GM12878 (cell line): Measurements from ENCODE around the gene ADAMTSL3. TPM values are rescaled to one million over a fixed set of nuclear protein-coding genes. Genes with fewer than 3 reads are reported as not detected.

ENCODE experiments used
- ATAC-seq: fragments of 200-7000 bp; cut with Tn5 transposase; 3 replicates; pipeline ENCODE4 v1.9.1; 2020; ENCODE audit warnings: mild to moderate bottlenecking, moderate library complexity
- BruUV-seq: library from RNA; stranded (reverse); fragments of 400-500 nt; replicated peaks from 2 replicates; lab custom pipeline; 2021; lab: Mats Ljungman, UMichigan
- CTCF ChIA-PET: fragments of 300-600 bp; sonication (Branson Sonifier 250); formaldehyde crosslinking; extraction: SDS; loops from one replicate; lab custom pipeline; 2021; ENCODE audit warnings: inconsistent platforms; lab: Yijun Ruan, JAX
- POLR2A ChIA-PET: fragments of 350-600 bp; formaldehyde crosslinking; extraction: SDS; loops from one replicate; lab custom pipeline; 2021; ENCODE audit warnings: inconsistent platforms; lab: Charles Lee
- RAD21 ChIA-PET: fragments of 300-600 bp; sonication (Branson Sonifier 250); formaldehyde crosslinking; loops from one replicate; lab custom pipeline; 2023; ENCODE audit warnings: antibody characterized with exemption; ENCODE audit not compliant: unreplicated experiment; lab: Charles Lee
- SMC1A ChIA-PET: fragments of 300-600 bp; sonication (Branson Sonifier 250); formaldehyde crosslinking; loops from one replicate; lab custom pipeline; 2023; ENCODE audit not compliant: unreplicated experiment, uncharacterized antibody; lab: Charles Lee
- DNase-seq: peaks from one replicate; pipeline ENCODE4 v3.0.0-alpha.2; 2011; ENCODE audit warnings: low read depth, low spot score
- FAIRE-seq: peaks from 3 replicates; lab custom pipeline; 2011; peaks lifted over from hg19 to GRCh38; lab: Jason Lieb, UNC
- H2AFZ ChIP-seq: 2 replicates; pipeline ENCODE4 v1.6.0; 2011; ENCODE audit warnings: low read depth, low read length, control low read depth; ENCODE audit not compliant: control insufficient read depth
- H3K27ac ChIP-seq: 2 replicates; pipeline ENCODE4 v1.5.1; 2011; ENCODE audit warnings: control low read depth; ENCODE audit not compliant: control insufficient read depth, insufficient read depth
- H3K27me3 ChIP-seq, 2 experiments: replicated peaks in 1 of 2; 2 replicates each; pipeline versions ENCODE4 v1.6.0 to v1.6.1; 2011; ENCODE audit warnings: low read length in 1 of 2; ENCODE audit not compliant: control insufficient read depth in 2 of 2, insufficient read depth in 2 of 2
- H3K36me3 ChIP-seq, 2 experiments: 2 replicates each; pipeline ENCODE4 v1.5.1; 2011; ENCODE audit warnings: low read length in 1 of 2; ENCODE audit not compliant: control insufficient read depth in 2 of 2, insufficient read depth in 2 of 2
- H3K4me1 ChIP-seq: 2 replicates; pipeline ENCODE4 v1.6.1; 2011; ENCODE audit warnings: mild to moderate bottlenecking, low read length, moderate library complexity, mixed read lengths; ENCODE audit not compliant: control insufficient read depth, insufficient read depth
- H3K4me2 ChIP-seq: 2 replicates; pipeline ENCODE4 v1.6.0; 2011; ENCODE audit warnings: control low read depth; ENCODE audit not compliant: control insufficient read depth, insufficient read depth
- H3K4me3 ChIP-seq: fragments of 200-600 bp; sonication (generic); 2 replicates; pipeline ENCODE4 v1.5.1; 2016
- H3K79me2 ChIP-seq: 2 replicates; pipeline ENCODE4 v1.6.0; 2011; ENCODE audit warnings: low read length; ENCODE audit not compliant: control insufficient read depth, insufficient read depth
- H3K9ac ChIP-seq: 2 replicates; pipeline ENCODE4 v1.8.0; 2011; ENCODE audit warnings: low read length, control low read depth, mixed read lengths; ENCODE audit not compliant: control insufficient read depth, insufficient read depth
- H3K9me3 ChIP-seq: replicated peaks from 3 replicates; pipeline ENCODE4 v1.5.1; 2011; ENCODE audit warnings: mild to moderate bottlenecking, low read length; ENCODE audit not compliant: control insufficient read depth, insufficient read depth
- H4K20me1 ChIP-seq: 2 replicates; pipeline ENCODE4 v1.6.0; 2011; ENCODE audit not compliant: control insufficient read depth, insufficient read depth
- BCL11A ChIP-seq: IDR thresholded peaks from 2 replicates; pipeline ENCODE4 v1.6.1; 2011; ENCODE audit warnings: low read depth, low read length
- CBFB ChIP-seq: IDR thresholded peaks from 2 replicates; pipeline ENCODE4 v1.6.1; 2016; ENCODE audit warnings: antibody characterized with exemption, low read depth
- SMAD5 ChIP-seq: IDR thresholded peaks from 2 replicates; pipeline ENCODE4 v1.6.1; 2016; ENCODE audit warnings: antibody characterized with exemption, low read depth
- YBX1 ChIP-seq: fragments of 450-650 bp; IDR thresholded peaks from 2 replicates; pipeline ENCODE4 v1.6.1; 2016; ENCODE audit warnings: antibody characterized with exemption
- ZBED1 ChIP-seq: IDR thresholded peaks from 2 replicates; pipeline ENCODE4 v1.6.1; 2016; ENCODE audit warnings: borderline replicate concordance
- ZNF274 ChIP-seq: IDR thresholded peaks from one replicate; pipeline ENCODE4 v1.8.0; 2011; ENCODE audit not compliant: insufficient read length, insufficient read depth
- ZNF622 ChIP-seq: fragments of 450-650 bp; IDR thresholded peaks from 2 replicates; pipeline ENCODE4 v1.6.1; 2017; ENCODE audit warnings: mild to moderate bottlenecking, inconsistent platforms
- WGBS: methylation state at CpG from one replicate; pipeline ENCODE4 v1.1.6; 2016; ENCODE audit warnings: low lambda C conversion rate; ENCODE audit not compliant: insufficient replicate concordance, insufficient coverage; ENCODE audit errors: missing lambda C conversion rate; 5-methylcytosine and 5-hydroxymethylcytosine counted together
- in situ Hi-C: fragments of 300-500 bp; cut with MboI; formaldehyde crosslinking; loops from 9 replicates; pipeline ENCODE4 v1.14.3; 2018; ENCODE audit warnings: mixed read lengths
- intact Hi-C: fragments of 100-400 bp; cut with micrococcal nuclease; formaldehyde crosslinking; loops from one replicate; pipeline ENCODE4 v1.14.2; 2022; ENCODE audit not compliant: unreplicated experiment
- polyA plus RNA-seq, 11 experiments: library from polyadenylated mRNA; depleted of rRNA in 4 of 11; unstranded in 6 of 11; stranded (reverse) in 5 of 11; fragments of >200 nt; fragmentation: Nextera tagmentation in 4 of 11; fragmentation: Illumina TruSeq in 1 of 11; extraction: Ambion mirVana in 4 of 11; extraction: Trizol in 1 of 11; gene quantifications; 1 replicate in 1 of 11; 2 replicates in 10 of 11; pipeline versions ENCODE4 v1.2.1 to v1.2.3, GENCODE V29; 2011 to 2016; ENCODE audit warnings: inconsistent platforms in 2 of 11, missing spikeins in 2 of 11, low read depth in 1 of 11
- total RNA-seq, 4 experiments: library from RNA; depleted of rRNA in 3 of 4; stranded (reverse); fragments of >200 nt in 3 of 4; fragmentation: Illumina TruSeq in 1 of 4; extraction: Trizol in 1 of 4; gene quantifications; 2 replicates each; pipeline versions ENCODE4 v1.2.1 to v1.2.3, GENCODE V29; 2013 to 2021
- TF ChIP-seq, protein P1 (sequence below): IDR thresholded peaks from 2 replicates; pipeline ENCODE4 v1.6.1; 2011; ENCODE audit warnings: mild to moderate bottlenecking, low read depth, low read length, moderate library complexity; ENCODE audit not compliant: insufficient replicate concordance
- TF ChIP-seq, protein P2 (sequence below): fragments of 450-650 bp; formaldehyde crosslinking; IDR thresholded peaks from 2 replicates; pipeline ENCODE4 v1.4.0; 2022; ENCODE audit warnings: mild to moderate bottlenecking, moderate library complexity
- TF ChIP-seq, protein P3 (sequence below): IDR thresholded peaks from 2 replicates; pipeline ENCODE4 v1.6.1; 2012; ENCODE audit warnings: low read depth, low read length, improper control_type of control experiment
- TF ChIP-seq, protein P4 (sequence below): fragments of 150-350 bp; IDR thresholded peaks from 2 replicates; pipeline ENCODE4 v1.6.1; 2016; ENCODE audit warnings: low read depth, low read length

ADAMTSL3 gene
- total and polyA plus RNA-seq, 10 of the 15 experiments (the other 5 are each of a cell fraction or from before 2014, with no cell fraction given) = 0.01 to 0.28 (median 0.13) TPM

DNA sequence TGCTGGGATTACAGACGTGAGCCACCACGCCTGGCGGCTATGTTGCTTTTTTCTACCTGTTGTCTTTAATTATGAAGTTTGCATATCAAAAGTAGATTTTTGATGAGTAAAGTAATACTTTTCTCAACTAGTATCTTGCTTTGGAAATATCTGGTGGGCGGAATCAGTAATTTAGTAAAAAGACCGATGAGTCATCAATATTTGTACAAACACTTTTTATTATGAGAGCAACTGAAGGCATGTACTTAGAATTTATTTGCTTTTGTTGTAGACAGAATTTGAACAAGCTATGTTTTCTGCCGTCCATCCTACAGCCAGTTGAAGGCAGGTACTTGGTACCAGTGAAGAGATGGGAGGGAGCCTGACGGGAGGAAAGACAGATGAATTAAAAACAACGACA lies 164.7 kb downstream of the ADAMTSL3 start:
- ChIA-PET SMC1A (no interaction called here), CTCF (no interaction called here), RAD21 (no interaction called here), POLR2A (no interaction called here)
- no peaks in the 10 kb centered on the region for H3K4me1 ChIP-seq
- H4K20me1 ChIP-seq = no peaks in the 10 kb centered on the region
- H3K9me3 ChIP-seq = no peaks in the 10 kb centered on the region
- H3K79me2 ChIP-seq = no peaks in the 10 kb centered on the region
- no peak overlapping the region for H3K27ac ChIP-seq
- WGBS = 77% methylated on average over 8 of the region's 8 CpGs
- no peak overlapping the region for H2AFZ ChIP-seq
- H3K4me2 ChIP-seq = no peak overlapping the region
- BruUV-seq = no TSS peak
- in situ Hi-C loops (no loop called here), intact Hi-C loops (no loop called here)
- no peaks in the 10 kb centered on the region for H3K36me3 ChIP-seq
- no peak for DNase-seq
- ATAC-seq = no peak
- no peak for TF ChIP-seq CBFB
- no peak for TF ChIP-seq BCL11A
- TF ChIP-seq, protein P1, sequence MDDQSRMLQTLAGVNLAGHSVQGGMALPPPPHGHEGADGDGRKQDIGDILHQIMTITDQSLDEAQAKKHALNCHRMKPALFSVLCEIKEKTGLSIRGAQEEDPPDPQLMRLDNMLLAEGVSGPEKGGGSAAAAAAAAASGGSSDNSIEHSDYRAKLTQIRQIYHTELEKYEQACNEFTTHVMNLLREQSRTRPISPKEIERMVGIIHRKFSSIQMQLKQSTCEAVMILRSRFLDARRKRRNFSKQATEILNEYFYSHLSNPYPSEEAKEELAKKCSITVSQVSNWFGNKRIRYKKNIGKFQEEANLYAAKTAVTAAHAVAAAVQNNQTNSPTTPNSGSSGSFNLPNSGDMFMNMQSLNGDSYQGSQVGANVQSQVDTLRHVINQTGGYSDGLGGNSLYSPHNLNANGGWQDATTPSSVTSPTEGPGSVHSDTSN = no peak
- TF ChIP-seq SMAD5 = no peak
- no peak for TF ChIP-seq ZBED1
- TF ChIP-seq YBX1 = no peak
- no peak for TF ChIP-seq ZNF622
- TF ChIP-seq, protein P2, sequence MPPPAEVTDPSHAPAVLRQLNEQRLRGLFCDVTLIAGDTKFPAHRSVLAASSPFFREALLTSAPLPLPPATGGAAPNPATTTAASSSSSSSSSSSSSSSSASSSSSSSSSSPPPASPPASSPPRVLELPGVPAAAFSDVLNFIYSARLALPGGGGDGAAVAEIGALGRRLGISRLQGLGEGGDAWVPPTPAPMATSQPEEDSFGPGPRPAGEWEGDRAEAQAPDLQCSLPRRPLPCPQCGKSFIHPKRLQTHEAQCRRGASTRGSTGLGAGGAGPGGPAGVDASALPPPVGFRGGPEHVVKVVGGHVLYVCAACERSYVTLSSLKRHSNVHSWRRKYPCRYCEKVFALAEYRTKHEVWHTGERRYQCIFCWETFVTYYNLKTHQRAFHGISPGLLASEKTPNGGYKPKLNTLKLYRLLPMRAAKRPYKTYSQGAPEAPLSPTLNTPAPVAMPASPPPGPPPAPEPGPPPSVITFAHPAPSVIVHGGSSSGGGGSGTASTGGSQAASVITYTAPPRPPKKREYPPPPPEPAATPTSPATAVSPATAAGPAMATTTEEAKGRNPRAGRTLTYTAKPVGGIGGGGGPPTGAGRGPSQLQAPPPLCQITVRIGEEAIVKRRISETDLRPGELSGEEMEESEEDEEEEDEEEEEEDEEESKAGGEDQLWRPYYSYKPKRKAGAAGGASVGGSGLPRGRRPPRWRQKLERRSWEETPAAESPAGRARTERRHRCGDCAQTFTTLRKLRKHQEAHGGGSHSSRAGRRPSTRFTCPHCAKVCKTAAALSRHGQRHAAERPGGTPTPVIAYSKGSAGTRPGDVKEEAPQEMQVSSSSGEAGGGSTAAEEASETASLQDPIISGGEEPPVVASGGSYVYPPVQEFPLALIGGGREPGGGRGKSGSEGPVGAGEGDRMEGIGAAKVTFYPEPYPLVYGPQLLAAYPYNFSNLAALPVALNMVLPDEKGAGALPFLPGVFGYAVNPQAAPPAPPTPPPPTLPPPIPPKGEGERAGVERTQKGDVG (CRISPR knock-in tag) = no peak
- TF ChIP-seq ZNF274 = no peak
- TF ChIP-seq, protein P3, sequence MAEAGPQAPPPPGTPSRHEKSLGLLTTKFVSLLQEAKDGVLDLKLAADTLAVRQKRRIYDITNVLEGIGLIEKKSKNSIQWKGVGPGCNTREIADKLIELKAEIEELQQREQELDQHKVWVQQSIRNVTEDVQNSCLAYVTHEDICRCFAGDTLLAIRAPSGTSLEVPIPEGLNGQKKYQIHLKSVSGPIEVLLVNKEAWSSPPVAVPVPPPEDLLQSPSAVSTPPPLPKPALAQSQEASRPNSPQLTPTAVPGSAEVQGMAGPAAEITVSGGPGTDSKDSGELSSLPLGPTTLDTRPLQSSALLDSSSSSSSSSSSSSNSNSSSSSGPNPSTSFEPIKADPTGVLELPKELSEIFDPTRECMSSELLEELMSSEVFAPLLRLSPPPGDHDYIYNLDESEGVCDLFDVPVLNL = no peak
- TF ChIP-seq, protein P4, sequence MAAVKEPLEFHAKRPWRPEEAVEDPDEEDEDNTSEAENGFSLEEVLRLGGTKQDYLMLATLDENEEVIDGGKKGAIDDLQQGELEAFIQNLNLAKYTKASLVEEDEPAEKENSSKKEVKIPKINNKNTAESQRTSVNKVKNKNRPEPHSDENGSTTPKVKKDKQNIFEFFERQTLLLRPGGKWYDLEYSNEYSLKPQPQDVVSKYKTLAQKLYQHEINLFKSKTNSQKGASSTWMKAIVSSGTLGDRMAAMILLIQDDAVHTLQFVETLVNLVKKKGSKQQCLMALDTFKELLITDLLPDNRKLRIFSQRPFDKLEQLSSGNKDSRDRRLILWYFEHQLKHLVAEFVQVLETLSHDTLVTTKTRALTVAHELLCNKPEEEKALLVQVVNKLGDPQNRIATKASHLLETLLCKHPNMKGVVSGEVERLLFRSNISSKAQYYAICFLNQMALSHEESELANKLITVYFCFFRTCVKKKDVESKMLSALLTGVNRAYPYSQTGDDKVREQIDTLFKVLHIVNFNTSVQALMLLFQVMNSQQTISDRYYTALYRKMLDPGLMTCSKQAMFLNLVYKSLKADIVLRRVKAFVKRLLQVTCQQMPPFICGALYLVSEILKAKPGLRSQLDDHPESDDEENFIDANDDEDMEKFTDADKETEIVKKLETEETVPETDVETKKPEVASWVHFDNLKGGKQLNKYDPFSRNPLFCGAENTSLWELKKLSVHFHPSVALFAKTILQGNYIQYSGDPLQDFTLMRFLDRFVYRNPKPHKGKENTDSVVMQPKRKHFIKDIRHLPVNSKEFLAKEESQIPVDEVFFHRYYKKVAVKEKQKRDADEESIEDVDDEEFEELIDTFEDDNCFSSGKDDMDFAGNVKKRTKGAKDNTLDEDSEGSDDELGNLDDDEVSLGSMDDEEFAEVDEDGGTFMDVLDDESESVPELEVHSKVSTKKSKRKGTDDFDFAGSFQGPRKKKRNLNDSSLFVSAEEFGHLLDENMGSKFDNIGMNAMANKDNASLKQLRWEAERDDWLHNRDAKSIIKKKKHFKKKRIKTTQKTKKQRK = no peak
- H3K27me3 ChIP-seq = no peaks in the 10 kb centered on the region
- no peak overlapping the region for H3K4me3 ChIP-seq
- no peak overlapping the region for H3K9ac ChIP-seq
- no peak for FAIRE-seq
